ENCODE measurements around the gene TMEM156.
"Not testable (repeated sequence)": the region's sequence is repeated elsewhere in the genome, so short reads cannot be mapped to it uniquely, and the experiment has no call there.

The TMEM156 gene

GRCh38 chr4:38958453-38959190 lies 73.6 kb downstream of the TMEM156 start:
- DNase-seq (ENCODE audit: low read depth, low spot score), result no peak

- DNase-seq (ENCODE audit: low read depth, low spot score), result no peak
Observed at GRCh38 chr4:38957893-38958292, 74.3 kb downstream of the TMEM156 start.

GRCh38 chr4:38957261-38957815 lies 74.9 kb downstream of the TMEM156 start:
- no peak for DNase-seq (ENCODE audit: low read depth, low spot score)

DNA sequence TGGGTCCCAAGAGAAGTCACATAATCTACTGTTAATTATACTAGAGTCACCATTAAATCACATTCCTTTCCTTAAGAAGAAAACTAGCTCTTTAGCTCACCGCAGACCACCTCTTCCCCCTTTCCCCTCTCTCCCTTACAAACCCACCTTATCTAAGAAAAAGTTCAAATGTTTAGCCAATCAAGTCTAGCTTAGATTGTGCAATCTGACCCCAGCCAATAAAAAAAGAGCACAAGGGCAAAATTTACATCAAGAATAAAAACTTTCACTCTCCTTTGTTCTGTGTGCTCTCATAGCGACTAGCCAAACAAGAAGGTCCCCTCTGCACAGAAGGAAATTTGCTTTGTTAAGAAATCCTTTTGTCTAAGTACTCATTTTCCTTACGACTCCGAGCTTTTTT lies 76.3 kb downstream of the TMEM156 start:
- DNase-seq (ENCODE audit: low read depth, low spot score), result no peak

DNA sequence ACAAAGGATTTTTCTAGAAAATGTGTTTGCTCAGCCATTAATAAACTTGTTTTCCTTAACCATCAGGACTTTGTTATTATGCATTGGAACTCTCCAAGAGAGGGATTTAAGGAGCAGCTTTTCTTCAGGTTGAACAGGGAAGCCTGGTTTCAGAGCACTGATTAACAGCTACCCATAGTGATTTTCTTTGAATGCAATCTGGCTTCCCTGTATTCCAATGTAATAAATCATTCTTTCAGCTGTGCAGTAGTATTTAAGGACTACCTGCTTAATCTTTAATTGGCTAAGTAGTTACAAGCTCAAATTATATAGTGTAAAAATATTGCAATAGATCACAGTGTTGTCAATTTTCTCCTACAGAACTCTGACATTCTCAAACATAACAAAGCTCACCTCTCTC lies 77.5 kb downstream of the TMEM156 start:
- no peak for DNase-seq (ENCODE audit: low read depth, low spot score)

DNA sequence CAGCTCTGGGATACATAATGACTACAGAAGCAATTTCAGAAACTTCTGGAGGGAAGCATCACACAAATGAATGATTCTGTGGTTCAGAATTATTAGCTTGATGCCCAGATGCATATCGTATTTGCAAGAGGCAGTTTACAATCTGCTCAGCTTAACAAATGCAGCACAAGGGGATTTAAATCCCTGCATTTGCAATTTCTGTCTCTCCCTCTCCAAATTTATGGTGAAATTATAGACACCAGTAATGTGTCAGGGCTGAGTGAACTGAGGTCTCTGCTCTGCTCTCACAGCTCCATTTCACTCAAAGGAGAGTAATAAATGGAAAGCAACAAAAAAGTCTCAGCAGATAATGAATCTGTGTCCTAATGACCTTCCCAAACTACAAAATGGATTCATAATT lies 80.2 kb downstream of the TMEM156 start:
- DNase-seq (ENCODE audit: low read depth, low spot score), result no peak

DNA sequence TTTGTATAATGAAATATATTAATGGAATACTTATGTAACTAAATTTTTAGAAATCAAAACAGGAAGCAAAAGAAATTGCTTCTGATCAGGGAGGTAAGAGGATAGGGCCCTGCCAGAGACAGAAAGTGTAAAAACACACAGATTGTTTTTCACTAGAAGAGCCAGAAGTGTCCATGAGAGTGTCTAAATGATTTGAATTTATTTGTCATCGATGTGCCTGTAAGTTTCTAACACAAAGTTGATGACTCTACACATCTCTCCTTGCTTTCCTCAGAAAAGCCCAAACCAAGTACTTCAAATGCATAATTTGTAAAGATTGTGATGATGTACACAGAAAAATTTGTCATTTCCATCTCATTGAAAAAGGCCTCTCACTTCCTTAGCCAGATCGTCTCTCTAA lies 80.6 kb downstream of the TMEM156 start:
- no peak for DNase-seq (ENCODE audit: low read depth, low spot score)

DNA sequence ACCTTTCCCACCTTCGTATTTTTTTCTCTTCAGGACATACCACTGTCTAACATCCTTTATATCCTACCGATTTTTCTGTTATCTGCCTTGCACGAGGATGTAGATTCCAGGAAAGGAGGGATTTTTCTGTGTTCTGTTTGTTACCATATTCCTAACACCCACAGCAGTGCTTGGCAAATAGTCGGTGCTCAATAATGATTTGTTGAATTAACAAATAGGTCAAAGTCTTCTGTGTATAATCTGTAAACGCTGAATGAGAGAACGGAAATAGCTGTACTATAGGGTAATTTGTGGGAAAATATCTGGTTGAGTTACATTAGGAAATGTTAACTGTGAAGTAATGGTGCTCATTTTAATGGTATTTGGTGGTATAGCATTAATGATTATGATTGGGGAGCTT lies 81.5 kb downstream of the TMEM156 start:
- DNase-seq (ENCODE audit: low read depth, low spot score), result no peak

- no peak for DNase-seq (ENCODE audit: low read depth, low spot score)
Observed at GRCh38 chr4:38950159-38950558, 82.0 kb downstream of the TMEM156 start.

DNA sequence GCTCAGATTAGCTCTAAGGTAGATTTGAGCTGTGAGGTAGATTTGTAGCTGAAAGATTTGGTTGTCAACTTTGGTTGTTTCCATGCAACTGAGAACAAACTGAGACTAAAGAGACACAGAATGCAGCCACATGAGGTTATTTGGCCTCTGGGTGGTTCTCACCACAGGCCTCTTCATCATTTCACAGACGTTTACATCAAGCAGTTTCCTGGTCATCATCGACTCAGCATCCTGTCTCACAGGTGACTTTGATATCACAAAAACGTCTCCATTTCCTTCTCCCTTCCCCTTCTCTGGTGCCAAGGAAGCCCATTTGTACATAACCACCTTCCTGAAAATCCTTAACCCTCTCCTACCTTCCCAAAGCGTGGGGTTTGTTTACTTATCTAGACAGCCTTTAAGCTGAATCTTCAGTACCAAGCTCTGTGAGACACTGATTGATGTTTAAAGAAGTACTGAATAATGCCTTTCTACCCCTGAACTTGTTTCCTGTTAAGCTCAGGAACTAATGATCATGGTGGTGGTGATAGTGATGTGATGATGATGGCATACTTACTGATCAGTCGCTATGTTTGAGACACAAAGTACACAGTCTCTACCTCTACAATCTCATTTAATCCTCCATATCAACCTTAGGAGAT lies 82.7 kb downstream of the TMEM156 start:
- DNase-seq (ENCODE audit: low read depth, low spot score), result no peak

GRCh38 chr4:38948551-38948950 lies 83.7 kb downstream of the TMEM156 start:
- DNase-seq (ENCODE audit: low read depth, low spot score), result no peak

DNA sequence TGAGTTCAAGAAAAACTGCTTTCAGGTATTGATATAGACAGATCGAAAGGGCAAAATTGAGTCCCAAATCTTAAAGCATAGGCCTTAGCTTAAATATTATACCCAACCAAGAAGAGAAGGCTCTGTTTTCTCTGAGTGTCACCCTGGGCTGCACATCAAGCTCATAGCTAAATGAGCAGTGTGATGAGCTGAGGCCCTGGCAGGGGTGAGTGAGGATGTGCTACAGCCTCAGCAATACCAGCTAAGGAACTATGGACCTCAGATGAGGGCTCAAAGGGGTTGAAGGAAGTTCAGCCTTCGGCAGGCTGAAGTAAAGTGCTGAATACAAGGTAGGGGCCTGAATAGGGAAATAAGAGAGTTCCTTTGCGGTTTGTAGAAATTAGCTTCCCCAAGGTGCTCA lies 85.3 kb downstream of the TMEM156 start:
- DNase-seq (ENCODE audit: low read depth, low spot score), result no peak

- no peak for DNase-seq (ENCODE audit: low read depth, low spot score)
Observed at GRCh38 chr4:38944440-38944839, 87.8 kb downstream of the TMEM156 start.

DNA sequence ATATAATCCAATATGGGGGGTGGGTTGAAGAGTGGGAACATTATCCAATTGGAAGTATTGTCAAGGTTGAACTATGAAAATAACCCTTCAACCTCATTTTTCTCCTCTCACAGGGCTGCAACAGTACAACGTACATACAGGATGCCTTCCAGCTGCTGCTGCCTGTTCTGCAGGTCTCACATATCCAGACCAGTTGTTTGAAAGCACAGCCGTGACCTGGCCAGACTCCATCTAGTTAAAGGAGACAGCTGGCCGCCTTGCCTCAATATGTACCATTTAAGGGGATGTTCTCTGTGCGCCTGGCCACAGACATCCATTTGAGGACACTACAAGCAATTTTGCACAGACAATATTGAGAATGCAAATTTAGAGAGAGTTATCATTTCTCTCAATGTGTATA lies 88.9 kb downstream of the TMEM156 start:
- no peak for DNase-seq (ENCODE audit: low read depth, low spot score)

DNA sequence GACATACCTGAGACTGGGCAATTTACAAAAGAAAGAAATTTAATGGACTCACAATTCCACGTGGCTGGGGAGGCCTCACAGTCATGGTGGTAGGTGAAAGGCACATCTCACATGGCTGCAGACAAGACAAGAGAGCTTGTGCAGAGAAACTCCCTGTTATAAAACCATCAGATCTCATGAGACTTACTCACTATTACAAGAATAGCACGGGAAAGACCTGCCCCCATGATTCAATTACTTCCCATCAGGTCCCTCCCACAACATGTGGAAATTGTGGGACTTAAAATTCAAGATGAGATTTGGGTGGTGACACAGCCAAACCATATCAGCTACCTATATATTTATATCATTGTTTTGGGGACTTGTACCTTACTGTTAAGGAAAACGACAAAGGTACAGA lies 90.3 kb downstream of the TMEM156 start:
- DNase-seq (ENCODE audit: low read depth, low spot score), result not testable (repeated sequence)

- DNase-seq (ENCODE audit: low read depth, low spot score), result no peak
Observed at GRCh38 chr4:38940476-38940875, 91.7 kb downstream of the TMEM156 start.

GRCh38 chr4:38939165-38939564 lies 93.0 kb downstream of the TMEM156 start:
- no peak for DNase-seq (ENCODE audit: low read depth, low spot score)

- no peak for DNase-seq (ENCODE audit: low read depth, low spot score)
Observed at GRCh38 chr4:38935391-38936073, 96.7 kb downstream of the TMEM156 start.

GRCh38 chr4:38931125-38931524 lies 101.1 kb downstream of the TMEM156 start:
- DNase-seq (ENCODE audit: low read depth, low spot score), result no peak

GRCh38 chr4:38930707-38931106 lies 101.5 kb downstream of the TMEM156 start:
- no peak for DNase-seq (ENCODE audit: low read depth, low spot score)

- no peak for DNase-seq (ENCODE audit: low read depth, low spot score)
Observed at GRCh38 chr4:38930204-38930603, 102.0 kb downstream of the TMEM156 start.

GRCh38 chr4:38928974-38929373 lies 103.2 kb downstream of the TMEM156 start:
- no peak for DNase-seq (ENCODE audit: low read depth, low spot score)

DNA sequence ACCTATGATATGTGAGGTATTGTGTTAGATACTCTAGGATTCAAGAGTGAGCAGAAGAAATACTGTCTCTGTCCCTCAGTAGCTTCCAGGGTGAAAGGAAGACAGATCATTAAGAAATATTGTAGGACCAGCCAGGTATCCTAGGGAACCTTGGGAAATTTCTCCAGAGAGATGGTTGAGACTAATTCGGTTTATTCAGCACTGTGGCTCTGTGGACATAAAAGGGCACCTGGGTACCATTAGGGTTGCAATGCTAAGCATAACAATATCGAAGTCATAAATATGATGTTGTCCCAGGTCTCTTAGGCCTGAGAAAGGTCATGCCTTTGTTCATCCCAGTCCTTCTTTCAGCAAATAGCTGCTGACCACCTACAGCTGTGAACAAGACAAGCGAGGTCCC lies 103.6 kb downstream of the TMEM156 start:
- DNase-seq (ENCODE audit: low read depth, low spot score), result no peak

Measured in activated naive CD8-positive, alpha-beta T cell treated with anti-CD3 and anti-CD28 coated beads, Interleukin-2, amount 50 U/mL, for 16 hours (primary cell).